H1 (cell line): ENCODE measurements around the gene DCP2. TPM values are rescaled to one million over a fixed set of nuclear protein-coding genes. Genes with fewer than 3 reads are reported as not detected.

Experiments
- CBX5 ChIP-seq: fragments of 300-800, 300-1000 bp; sonication (generic); IDR thresholded peaks from 2 replicates; pipeline ENCODE4 v1.7.1; 2016; ENCODE audit warnings: antibody characterized with exemption, low read length, low read depth
- CHD7 ChIP-seq: fragments of 300-600 bp; sonication (generic); IDR thresholded peaks from 2 replicates; pipeline ENCODE4 v1.7.1; 2012; ENCODE audit warnings: low read length, moderate library complexity, mild to moderate bottlenecking, inconsistent platforms; ENCODE audit not compliant: insufficient replicate concordance
- CTBP2 ChIP-seq: IDR thresholded peaks from 2 replicates; pipeline ENCODE4 v1.7.0; 2011; ENCODE audit warnings: borderline replicate concordance, mild to moderate bottlenecking, moderate library complexity, mixed read lengths, low read length; ENCODE audit not compliant: insufficient read depth, insufficient read length
- EP300 ChIP-seq, 2 experiments: IDR thresholded peaks; 1 replicate in 1 of 2; 2 replicates in 1 of 2; pipeline ENCODE4 v1.6.1; 2011 to 2012; ENCODE audit warnings: low read depth in 2 of 2, low read length in 2 of 2, mild to moderate bottlenecking in 2 of 2, borderline replicate concordance in 1 of 2, inconsistent platforms in 1 of 2, moderate library complexity in 1 of 2
- HDAC2 ChIP-seq, 2 experiments: fragments of 300-600 bp in 1 of 2; sonication (generic) in 1 of 2; IDR thresholded peaks; 2 replicates each; pipeline ENCODE4 v1.6.1; 2011 to 2012; ENCODE audit warnings: low read depth in 2 of 2, low read length in 2 of 2, mild to moderate bottlenecking in 2 of 2, moderate library complexity in 2 of 2, borderline replicate concordance in 1 of 2, inconsistent platforms in 1 of 2
- POLR2A ChIP-seq, 2 experiments: IDR thresholded peaks; 1 replicate in 1 of 2; 2 replicates in 1 of 2; pipeline ENCODE4 v1.6.1; 2011; ENCODE audit warnings: low read depth in 2 of 2, low read length in 2 of 2, mild to moderate bottlenecking in 2 of 2; ENCODE audit errors: control extremely low read depth in 1 of 2
- POLR2AphosphoS5 ChIP-seq: IDR thresholded peaks from 2 replicates; pipeline ENCODE4 v1.6.1; 2011; ENCODE audit warnings: low read depth, low read length
- RBBP5 ChIP-seq: IDR thresholded peaks from 2 replicates; pipeline ENCODE4 v1.7.1; 2012; ENCODE audit warnings: low read depth, mild to moderate bottlenecking, inconsistent platforms, low read length, moderate library complexity, borderline replicate concordance
- RFX5 ChIP-seq: IDR thresholded peaks from 2 replicates; pipeline ENCODE4 v1.6.1; 2011; ENCODE audit warnings: low read depth, low read length, improper control_type of control experiment, borderline replicate concordance
- SAP30 ChIP-seq: fragments of 300-600 bp; sonication (generic); IDR thresholded peaks from 2 replicates; pipeline ENCODE4 v1.7.1; 2012; ENCODE audit warnings: low read length, moderate library complexity, mild to moderate bottlenecking, inconsistent platforms; ENCODE audit not compliant: insufficient read depth, insufficient replicate concordance
- SIN3A ChIP-seq, 2 experiments: IDR thresholded peaks in 1 of 2; conservative IDR thresholded peaks in 1 of 2; 2 replicates each; pipeline ENCODE4 v1.6.1; 2011 to 2012; ENCODE audit warnings: low read length in 2 of 2, improper control_type of control experiment in 1 of 2, low read depth in 1 of 2, mild to moderate bottlenecking in 1 of 2
- polyA plus RNA-seq, 7 experiments: library from polyadenylated mRNA; depleted of rRNA in 3 of 7; stranded (reverse) in 5 of 7; unstranded in 2 of 7; fragments of >200 nt in 5 of 7; fragments of 200-250 nt in 2 of 7; gene quantifications; 1 replicate in 5 of 7; 2 replicates in 1 of 7; 4 replicates in 1 of 7; pipeline versions ENCODE4 v1.2.1 to v1.2.3, GENCODE V29; 2011 to 2013; ENCODE audit warnings: missing spikeins in 2 of 7, mixed read lengths in 2 of 7
- total RNA-seq: library from RNA; stranded (reverse); fragmentation: NEBNext Ultra II Directional; extraction: Animal tissue kit (Norgen Biotek cat#: 25700); gene quantifications from 2 replicates; pipeline ENCODE4 v1.2.1, GENCODE V29; 2021

Gene DCP2
- total and polyA plus RNA-seq, 2 of the 8 experiments (the other 6 are each of a cell fraction or from before 2014, with no cell fraction given): 14.4 to 162 TPM

DNA sequence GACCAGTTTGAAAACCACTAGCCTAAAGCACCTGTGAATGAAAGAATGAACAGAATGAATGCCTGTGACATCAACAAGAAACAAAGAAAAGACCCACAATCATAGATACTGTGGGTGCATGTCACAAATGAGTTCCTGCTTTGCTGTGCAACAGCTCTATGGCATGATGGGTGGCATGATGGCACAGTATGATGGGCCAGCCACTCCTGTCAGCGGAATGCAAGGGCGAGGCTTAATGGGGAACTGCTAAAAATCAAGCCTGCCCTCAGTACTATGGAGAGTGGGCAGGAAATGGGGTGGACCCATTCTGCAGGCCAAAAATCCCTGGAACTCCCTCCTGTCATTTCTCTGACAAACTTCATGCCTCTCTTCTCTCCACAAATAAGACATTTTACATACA lies 89.0 kb downstream of the DCP2 start (continued):
- TF ChIP-seq CHD7 (no peak), EP300 (IDR thresholded peaks at IDR 0.05; ENCODE audit: borderline replicate concordance in 1 of 2, low read depth in 2 of 2, low read length in 2 of 2) (no peak), HDAC2 (IDR thresholded peaks at IDR 0.05; ENCODE audit: borderline replicate concordance in 1 of 2, low read depth in 2 of 2, low read length in 2 of 2) (no peak), CTBP2 (no peak), CBX5 (no peak), RBBP5 (no peak), SIN3A (conservative IDR thresholded peaks at IDR 0.05 in 1 of 2, IDR thresholded peaks at IDR 0.05 in 1 of 2; ENCODE audit: low read depth in 1 of 2, low read length in 2 of 2) (no peak), SAP30 (no peak), POLR2A (IDR thresholded peaks at IDR 0.05; ENCODE audit: control extremely low read depth in 1 of 2, low read depth in 2 of 2, low read length in 2 of 2) (no peak), POLR2AphosphoS5 (no peak), RFX5 (no peak)
- TF ChIP-seq, all 59 proteins: peak for 0
